MM.1S (cell line): ENCODE data around the gene VPS54.

Experiments
- DNase-seq: peaks from one replicate; pipeline ENCODE4 v3.0.0-alpha.2; 2015
- H2AFZ ChIP-seq: fragments of 300-600 bp; sonication (generic); 2 replicates; pipeline ENCODE4 v1.6.0; 2016; ENCODE audit warnings: antibody characterized with exemption, low read length
- H3F3A ChIP-seq: fragments of 300-600 bp; sonication (generic); 2 replicates; pipeline ENCODE4 v1.6.1; 2016; ENCODE audit warnings: mild to moderate bottlenecking, antibody characterized with exemption, low read length, moderate library complexity, mixed read lengths; ENCODE audit not compliant: insufficient read depth
- H3K27ac ChIP-seq: fragments of 300-600 bp; sonication (generic); 2 replicates; pipeline ENCODE4 v1.5.1; 2016; ENCODE audit warnings: mild to moderate bottlenecking, low read length
- H3K27me3 ChIP-seq: fragments of 300-600 bp; sonication (generic); replicated peaks from 2 replicates; pipeline ENCODE4 v1.6.0; 2016; ENCODE audit warnings: low read length; ENCODE audit not compliant: insufficient read depth
- H3K36me3 ChIP-seq: fragments of 300-600 bp; sonication (generic); replicated peaks from 2 replicates; pipeline ENCODE4 v1.6.1; 2016; ENCODE audit warnings: mild to moderate bottlenecking, low read length, mixed read lengths; ENCODE audit not compliant: insufficient read depth
- H3K4me1 ChIP-seq: fragments of 300-600 bp; sonication (generic); 2 replicates; pipeline ENCODE4 v1.6.1; 2016; ENCODE audit warnings: low read length, mixed read lengths
- H3K4me2 ChIP-seq: fragments of 300-600 bp; sonication (generic); 2 replicates; pipeline ENCODE4 v1.6.0; 2016; ENCODE audit warnings: low read depth, low read length
- H3K4me3 ChIP-seq: fragments of 300-600 bp; sonication (generic); 2 replicates; pipeline ENCODE4 v1.5.1; 2016; ENCODE audit warnings: low read length, mixed read lengths
- H3K79me2 ChIP-seq: fragments of 300-600 bp; sonication (generic); 2 replicates; pipeline ENCODE4 v1.6.1; 2016; ENCODE audit warnings: mixed run types, low read length, mixed read lengths
- H3K9ac ChIP-seq: fragments of 300-600 bp; sonication (generic); 2 replicates; pipeline ENCODE4 v1.6.1; 2016; ENCODE audit warnings: low read length, mixed read lengths
- H3K9me2 ChIP-seq: fragments of 300-600 bp; sonication (generic); replicated peaks from 2 replicates; pipeline ENCODE4 v1.6.1; 2016; ENCODE audit warnings: mild to moderate bottlenecking, low read length, mixed read lengths; ENCODE audit not compliant: insufficient read depth
- H3K9me3 ChIP-seq: fragments of 300-600 bp; sonication (generic); replicated peaks from 2 replicates; pipeline ENCODE4 v1.6.1; 2016; ENCODE audit warnings: mild to moderate bottlenecking, low read length, mixed read lengths; ENCODE audit not compliant: insufficient read depth
- H4K20me1 ChIP-seq: fragments of 300-600 bp; sonication (generic); 2 replicates; pipeline ENCODE4 v1.6.1; 2016; ENCODE audit warnings: mild to moderate bottlenecking, low read length, moderate library complexity, mixed read lengths; ENCODE audit not compliant: insufficient read depth
- EZH2 ChIP-seq: fragments of 300-600 bp; sonication (generic); optimal IDR thresholded peaks from 2 replicates; pipeline ENCODE3; 2017; ENCODE audit warnings: low read depth, mild to moderate bottlenecking, antibody characterized with exemption, low read length, mixed read lengths
- EZH2phosphoT487 ChIP-seq: fragments of 300-600 bp; sonication (generic); IDR thresholded peaks from 2 replicates; pipeline ENCODE4 v1.6.1; 2018; ENCODE audit warnings: antibody characterized with exemption, low read length
- TF ChIP-seq, protein P1 (sequence below): fragments of 300-600 bp; sonication (generic); IDR thresholded peaks from 2 replicates; pipeline ENCODE4 v1.5.1; 2016; ENCODE audit warnings: antibody characterized with exemption, low read length, mixed read lengths

Gene VPS54

DNA sequence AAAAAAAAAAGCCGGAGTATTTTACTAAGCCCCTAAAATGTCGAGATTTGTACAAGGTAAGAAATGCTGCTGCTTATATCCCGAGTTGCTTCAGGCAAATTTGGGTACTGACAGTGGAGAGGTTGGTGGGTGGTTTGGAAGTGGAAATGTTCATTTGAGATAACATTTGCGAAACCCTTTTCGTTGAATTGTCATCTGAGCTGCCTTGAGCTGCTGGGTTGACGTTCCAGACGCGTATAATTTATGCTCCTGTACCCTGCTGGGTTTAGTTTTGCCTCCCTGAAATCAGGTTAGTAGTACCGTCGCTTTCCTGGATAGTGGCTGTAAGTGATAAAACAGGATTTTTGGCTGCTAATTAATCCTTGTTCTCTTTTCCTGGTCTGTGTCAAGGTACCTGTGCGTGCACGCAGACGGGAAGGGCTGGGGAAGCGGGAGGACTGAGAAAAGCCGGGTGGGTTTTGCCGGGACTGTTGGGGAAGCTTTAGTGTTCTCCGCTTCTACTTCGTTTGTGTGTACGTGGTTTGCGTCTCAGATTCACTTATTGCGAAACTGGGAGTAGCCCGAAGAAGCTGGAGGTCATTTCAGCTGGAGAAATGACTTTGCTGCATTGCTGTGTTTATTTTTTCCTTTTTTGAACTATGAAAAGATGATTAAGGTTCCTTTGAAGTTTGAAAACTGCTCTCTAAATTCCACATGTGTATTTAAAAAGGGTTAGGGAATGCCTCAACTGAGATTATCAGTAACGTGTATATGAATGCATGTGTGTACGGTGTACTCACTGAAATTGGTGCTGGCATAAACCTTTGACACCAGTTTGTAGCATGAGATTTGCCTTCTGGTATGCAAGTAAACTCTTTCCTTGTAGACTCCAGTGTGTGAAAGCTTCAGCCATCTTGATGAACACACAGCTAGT is 176.8 kb downstream of the VPS54 start:
- Histone ChIP-seq H3K4me1 (peaks cover 11% of the 10 kb centered on the region), H3K4me3 (peak overlapping the region; percentile 93), H3K79me2 (peaks cover 57% of the 10 kb centered on the region), H3K27me3 (no peaks in the 10 kb centered on the region), H4K20me1 (no peaks in the 10 kb centered on the region), H3K36me3 (no peaks in the 10 kb centered on the region), H3F3A (peaks cover 14% of the 10 kb centered on the region), H3K9me2 (no peaks in the 10 kb centered on the region), H3K27ac (peak overlapping the region; percentile 95; the same call in 1 of the 2 replicates), H3K4me2 (peak overlapping the region; percentile 82), H3K9ac (peak overlapping the region; percentile 97; the same call in 1 of the 2 replicates), H2AFZ (peak overlapping the region; percentile 84; the same call in 1 of the 2 replicates), H3K9me3 (no peaks in the 10 kb centered on the region)
- DNase-seq: peak; percentile 10
- TF ChIP-seq, protein P1, sequence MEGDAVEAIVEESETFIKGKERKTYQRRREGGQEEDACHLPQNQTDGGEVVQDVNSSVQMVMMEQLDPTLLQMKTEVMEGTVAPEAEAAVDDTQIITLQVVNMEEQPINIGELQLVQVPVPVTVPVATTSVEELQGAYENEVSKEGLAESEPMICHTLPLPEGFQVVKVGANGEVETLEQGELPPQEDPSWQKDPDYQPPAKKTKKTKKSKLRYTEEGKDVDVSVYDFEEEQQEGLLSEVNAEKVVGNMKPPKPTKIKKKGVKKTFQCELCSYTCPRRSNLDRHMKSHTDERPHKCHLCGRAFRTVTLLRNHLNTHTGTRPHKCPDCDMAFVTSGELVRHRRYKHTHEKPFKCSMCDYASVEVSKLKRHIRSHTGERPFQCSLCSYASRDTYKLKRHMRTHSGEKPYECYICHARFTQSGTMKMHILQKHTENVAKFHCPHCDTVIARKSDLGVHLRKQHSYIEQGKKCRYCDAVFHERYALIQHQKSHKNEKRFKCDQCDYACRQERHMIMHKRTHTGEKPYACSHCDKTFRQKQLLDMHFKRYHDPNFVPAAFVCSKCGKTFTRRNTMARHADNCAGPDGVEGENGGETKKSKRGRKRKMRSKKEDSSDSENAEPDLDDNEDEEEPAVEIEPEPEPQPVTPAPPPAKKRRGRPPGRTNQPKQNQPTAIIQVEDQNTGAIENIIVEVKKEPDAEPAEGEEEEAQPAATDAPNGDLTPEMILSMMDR: no peak
- TF ChIP-seq EZH2phosphoT487 (no peak), EZH2 (no peak)
